ENCODE measurements around the gene GSTT4.
"Not testable (repeated sequence)": the region's sequence is repeated elsewhere in the genome, so short reads cannot be mapped to it uniquely, and the experiment has no call there.

Gene GSTT4

DNA sequence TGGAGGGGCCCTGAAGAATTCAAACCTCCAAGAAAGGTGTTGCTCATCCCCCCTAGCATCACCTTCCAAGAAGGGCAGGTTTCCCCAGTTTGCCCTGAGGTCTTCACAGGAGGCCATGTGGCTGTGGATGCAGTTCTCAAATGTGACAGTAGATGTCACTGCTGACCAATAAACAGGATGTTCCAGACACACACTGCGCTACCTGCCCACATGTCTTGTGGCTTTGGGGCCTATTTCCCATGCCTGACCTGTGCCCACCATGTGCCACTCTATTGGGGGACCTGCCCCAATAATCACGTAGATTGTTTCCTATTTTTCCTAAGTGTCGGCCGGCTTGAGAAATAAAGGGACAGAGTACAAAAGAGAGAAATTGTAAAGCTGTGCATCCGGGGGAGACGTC is 20.8 kb downstream of the GSTT4 start:
- TF ChIP-seq, protein P1, sequence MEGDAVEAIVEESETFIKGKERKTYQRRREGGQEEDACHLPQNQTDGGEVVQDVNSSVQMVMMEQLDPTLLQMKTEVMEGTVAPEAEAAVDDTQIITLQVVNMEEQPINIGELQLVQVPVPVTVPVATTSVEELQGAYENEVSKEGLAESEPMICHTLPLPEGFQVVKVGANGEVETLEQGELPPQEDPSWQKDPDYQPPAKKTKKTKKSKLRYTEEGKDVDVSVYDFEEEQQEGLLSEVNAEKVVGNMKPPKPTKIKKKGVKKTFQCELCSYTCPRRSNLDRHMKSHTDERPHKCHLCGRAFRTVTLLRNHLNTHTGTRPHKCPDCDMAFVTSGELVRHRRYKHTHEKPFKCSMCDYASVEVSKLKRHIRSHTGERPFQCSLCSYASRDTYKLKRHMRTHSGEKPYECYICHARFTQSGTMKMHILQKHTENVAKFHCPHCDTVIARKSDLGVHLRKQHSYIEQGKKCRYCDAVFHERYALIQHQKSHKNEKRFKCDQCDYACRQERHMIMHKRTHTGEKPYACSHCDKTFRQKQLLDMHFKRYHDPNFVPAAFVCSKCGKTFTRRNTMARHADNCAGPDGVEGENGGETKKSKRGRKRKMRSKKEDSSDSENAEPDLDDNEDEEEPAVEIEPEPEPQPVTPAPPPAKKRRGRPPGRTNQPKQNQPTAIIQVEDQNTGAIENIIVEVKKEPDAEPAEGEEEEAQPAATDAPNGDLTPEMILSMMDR (IDR thresholded peaks at IDR 0.05; ENCODE audit: insufficient read depth, low read length, missing control alignments), result peak; percentile 69
- POLR2A ChIA-PET, result no interaction called here
- CTCF ChIA-PET, result interaction anchor here (0.6 to 0.7 kb wide), 5 partner anchors 173 to 195 kb away, joined by 3 to 6 read pairs (median 3); no protein-coding TSS in a partner anchor
- no peak overlapping the region for H3K4me3 ChIP-seq (ENCODE audit: low read depth, low read length)
- DNase-seq (ENCODE audit: low read depth, low spot score), result no peak

DNA sequence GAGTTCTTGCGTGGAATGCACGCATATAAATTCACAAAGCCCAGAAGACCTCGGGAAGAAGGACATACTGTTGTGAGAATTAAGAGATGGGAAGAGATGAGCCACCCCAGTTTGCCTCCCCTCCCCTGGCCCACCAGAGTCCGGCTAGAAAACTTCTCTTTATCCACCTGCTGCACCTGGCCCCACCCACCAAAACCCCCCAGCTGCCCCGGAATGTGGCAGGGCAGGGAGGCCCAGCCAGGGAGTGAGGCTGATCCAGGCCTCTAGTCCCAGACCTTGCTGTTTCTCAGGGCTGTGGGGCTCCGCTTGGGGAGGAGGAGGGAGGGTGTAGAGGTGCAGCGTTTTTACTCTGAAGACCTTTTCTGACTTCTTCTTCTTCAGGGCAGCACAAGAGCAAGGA is 24.7 kb downstream of the GSTT4 start:
- H3K4me3 ChIP-seq (ENCODE audit: low read depth, low read length); POLR2A ChIA-PET; CTCF ChIA-PET; DNase-seq (ENCODE audit: low read depth, low spot score): not testable (repeated sequence)

DNA sequence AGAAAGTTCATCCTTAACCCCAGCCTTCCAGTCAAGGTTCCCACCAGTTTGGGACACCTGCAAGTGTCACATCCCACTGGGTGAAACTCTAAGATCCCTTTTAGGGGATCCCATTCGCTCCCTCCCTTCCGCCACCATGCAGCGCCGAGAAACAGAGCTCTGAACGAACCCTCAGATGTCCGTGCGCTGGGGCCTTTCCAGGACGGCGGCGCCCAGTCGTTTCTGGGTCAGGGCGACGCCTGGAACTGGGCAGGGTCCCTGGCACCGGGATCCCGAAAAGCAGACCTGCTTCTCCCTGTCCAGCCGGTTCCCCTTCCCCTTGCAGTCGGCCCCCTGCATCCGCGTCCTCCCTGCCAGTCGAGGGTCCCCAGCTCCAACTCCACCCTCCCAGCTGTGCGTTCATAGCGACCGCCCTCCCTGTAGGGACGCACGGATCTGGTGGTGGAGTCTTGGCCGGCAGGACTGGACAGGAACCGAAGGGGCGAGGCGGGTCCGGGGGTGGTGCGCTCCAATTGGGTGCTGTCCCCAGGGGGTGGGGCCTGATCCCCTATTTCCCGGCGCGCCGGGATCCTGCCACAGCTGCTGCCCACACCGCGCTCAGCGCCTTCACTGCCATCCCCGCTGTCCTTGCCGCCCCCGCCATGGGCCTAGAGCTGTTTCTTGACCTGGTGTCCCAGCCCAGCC is 25.6 kb downstream of the GSTT4 start, which contains the start of gene GSTT2:
TSS of gene GSTT2 (plus strand) at position 578 of the 684 bp plus-strand sequence.
- CTCF ChIA-PET; H3K4me3 ChIP-seq (ENCODE audit: low read depth, low read length); DNase-seq (ENCODE audit: low read depth, low spot score); POLR2A ChIA-PET: not testable (repeated sequence)

DNA sequence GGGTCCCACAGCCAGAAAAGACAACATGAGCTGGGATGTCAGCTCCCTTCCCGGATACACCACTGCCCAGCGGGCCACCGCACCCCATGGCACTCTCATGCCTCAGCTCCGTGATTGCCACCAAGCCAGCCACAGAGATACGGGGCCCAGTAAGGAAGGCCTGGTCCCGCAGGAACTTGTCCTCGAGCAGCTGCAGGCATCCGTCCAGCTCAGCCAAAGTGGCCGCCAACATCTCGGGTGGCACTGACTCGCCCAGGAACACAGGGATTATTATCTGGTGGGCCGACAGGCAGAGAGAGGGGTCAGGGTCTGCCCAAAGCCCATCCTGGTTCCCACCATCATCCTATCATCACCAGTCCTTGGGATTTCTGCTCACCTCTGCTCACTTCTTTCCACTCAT is 27.9 kb downstream of the GSTT4 start:
- CTCF ChIA-PET; H3K4me3 ChIP-seq (ENCODE audit: low read depth, low read length); POLR2A ChIA-PET; DNase-seq (ENCODE audit: low read depth, low spot score): not testable (repeated sequence)

DNA sequence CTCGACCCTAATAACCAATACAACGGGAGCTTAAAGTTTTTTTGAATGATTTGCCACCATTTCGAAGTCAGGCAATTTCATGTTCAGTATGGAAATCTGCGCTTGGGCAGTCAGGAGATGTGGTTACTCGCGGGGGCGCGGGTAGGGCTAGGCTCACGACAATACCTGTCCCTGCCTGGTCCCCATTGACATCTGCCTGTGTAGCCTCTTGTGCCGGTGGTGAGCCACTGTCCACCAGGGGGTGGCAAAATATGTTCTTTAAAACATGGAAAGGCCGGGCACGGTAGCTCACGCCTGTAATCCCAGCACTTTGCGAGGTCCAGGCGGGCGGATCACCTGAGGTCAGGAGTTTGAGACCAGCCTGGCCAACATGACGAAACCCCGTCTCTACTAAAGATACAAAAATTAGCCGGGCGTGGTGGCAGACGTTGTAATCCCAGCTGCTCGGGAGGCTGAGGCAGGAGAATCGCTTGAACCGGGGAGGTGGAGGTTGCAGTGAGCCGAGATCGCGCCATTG is 30.4 kb downstream of the GSTT4 start:
- DNase-seq (ENCODE audit: low read depth, low spot score); H3K4me3 ChIP-seq (ENCODE audit: low read depth, low read length); POLR2A ChIA-PET; CTCF ChIA-PET: not testable (repeated sequence)

DNA sequence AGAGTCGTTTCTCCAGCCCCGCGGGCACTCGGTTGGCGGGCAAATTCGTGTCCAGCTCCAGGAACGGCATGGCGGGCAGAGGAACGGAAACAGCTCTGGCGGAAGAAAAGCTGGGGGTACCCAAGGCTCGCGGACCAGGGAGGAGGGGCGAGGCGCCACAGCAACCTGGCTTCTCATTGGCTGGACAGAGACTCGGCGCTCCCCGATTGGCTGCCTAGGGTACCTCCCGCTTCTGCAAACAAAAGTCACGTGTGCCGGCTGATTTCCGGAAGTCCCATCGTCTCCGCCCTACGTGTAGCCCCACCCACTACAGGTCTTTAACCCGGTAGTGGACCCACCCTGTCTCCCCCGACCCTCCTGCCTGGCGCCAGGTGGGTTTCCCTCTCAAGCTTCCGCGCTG is 30.9 kb downstream of the GSTT4 start, which contains the start of gene DDT:
TSS of gene DDT (minus strand) at position 97 of the 400 bp plus-strand sequence. CDS start at position 70, 27 bp downstream.
- POLR2A ChIA-PET; DNase-seq (ENCODE audit: low read depth, low spot score); CTCF ChIA-PET; H3K4me3 ChIP-seq (ENCODE audit: low read depth, low read length): not testable (repeated sequence)

DNA sequence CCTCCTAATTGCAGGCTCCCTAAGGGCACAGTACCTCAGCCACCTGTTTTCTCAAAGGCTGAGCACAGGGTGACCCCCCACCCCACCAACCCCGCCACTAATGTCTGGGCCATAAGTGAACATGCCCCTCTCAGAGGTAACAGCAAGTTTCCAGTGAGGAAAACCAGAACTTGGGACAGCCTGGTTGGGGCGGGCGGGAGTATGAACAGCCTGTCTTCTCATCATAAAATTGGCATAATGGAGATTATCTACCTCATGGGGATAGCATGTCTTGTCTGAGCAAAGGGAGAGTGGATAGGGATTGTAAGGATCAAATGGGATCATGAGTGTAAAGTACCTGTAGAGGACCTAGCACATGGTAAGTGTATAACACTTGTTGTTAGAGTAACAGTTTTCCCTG is 33.3 kb downstream of the GSTT4 start:
- H3K4me3 ChIP-seq (ENCODE audit: low read depth, low read length); POLR2A ChIA-PET; CTCF ChIA-PET; DNase-seq (ENCODE audit: low read depth, low spot score): not testable (repeated sequence)

DNA sequence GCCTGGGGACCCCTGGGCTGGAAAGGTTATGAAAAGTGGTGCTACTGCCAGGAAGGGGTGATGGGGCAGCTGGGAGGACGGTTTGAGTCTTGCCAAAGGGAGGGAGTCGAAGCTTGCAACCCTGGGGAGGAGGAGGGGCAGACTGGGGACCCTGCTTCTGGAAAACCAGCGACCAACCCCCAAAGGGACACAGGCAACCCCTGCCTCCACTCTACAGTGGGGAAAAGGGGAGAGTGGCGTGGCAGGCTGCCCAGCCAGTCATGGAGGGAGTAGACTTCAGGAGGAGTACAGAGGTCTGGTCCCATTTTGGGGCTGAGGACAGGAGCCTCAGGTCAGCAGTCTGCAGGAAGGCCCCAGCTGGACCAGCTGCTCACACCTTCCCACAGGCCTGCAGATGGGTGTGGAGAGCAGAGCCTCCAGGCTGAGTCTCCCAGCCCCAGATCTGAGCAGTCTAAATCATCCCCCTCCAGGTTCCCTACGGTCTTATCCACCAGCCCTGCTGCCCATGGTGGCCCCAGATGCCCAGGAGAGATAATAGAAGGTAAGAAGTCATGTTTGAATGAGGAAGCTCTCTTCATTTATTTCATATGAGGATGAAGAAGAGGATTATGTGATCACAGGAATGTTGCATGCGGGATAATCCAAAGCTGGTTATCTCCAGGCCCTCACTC is 34.3 kb downstream of the GSTT4 start:
- TF ChIP-seq, protein P1 (IDR thresholded peaks at IDR 0.05; ENCODE audit: insufficient read depth, low read length, missing control alignments), result no peak
- POLR2A ChIA-PET, result interaction anchor here (0.9 kb wide), 1 partner anchor 57 kb away, joined by 3 read pairs; no protein-coding TSS in a partner anchor
- CTCF ChIA-PET, result no interaction called here
- no peak overlapping the region for H3K4me3 ChIP-seq (ENCODE audit: low read depth, low read length)
- DNase-seq (ENCODE audit: low read depth, low spot score), result no peak

DNA sequence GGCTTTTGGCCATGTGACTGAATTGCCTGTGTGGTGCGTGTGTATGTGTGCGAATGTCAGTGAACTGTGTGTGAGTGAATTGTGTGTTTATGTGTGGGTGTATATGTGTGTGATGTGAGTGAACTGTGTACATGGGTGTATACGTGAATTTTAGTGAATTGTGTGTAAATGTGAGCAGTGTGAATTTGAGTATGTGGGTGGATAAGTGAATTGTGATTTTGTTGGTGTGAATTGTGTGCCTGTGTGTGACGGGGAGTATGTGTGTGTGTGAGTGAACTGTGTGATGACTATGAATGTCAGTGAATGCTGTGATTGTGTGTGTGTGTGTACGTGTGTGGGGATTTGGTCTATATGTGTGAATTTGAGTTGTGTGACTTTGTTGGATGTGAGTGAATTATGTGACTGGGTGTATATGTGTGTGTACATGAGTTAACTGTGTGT is 35.0 kb downstream of the GSTT4 start:
- CTCF ChIA-PET, result no interaction called here
- POLR2A ChIA-PET, result no interaction called here

More for the DNA sequence above, 35.0 kb downstream of the GSTT4 start:
- H3K4me3 ChIP-seq (ENCODE audit: low read depth, low read length), result no peak overlapping the region
- TF ChIP-seq, protein P1 (IDR thresholded peaks at IDR 0.05; ENCODE audit: insufficient read depth, low read length, missing control alignments), result no peak
- no peak for DNase-seq (ENCODE audit: low read depth, low spot score)

Measured in AG04449 (cell line).